ENCODE results near the gene NAXE. TPM values are rescaled to one million over a fixed set of nuclear protein-coding genes. Genes with fewer than 3 reads are reported as not detected.
"Not testable (repeated sequence)": the region's sequence is repeated elsewhere in the genome, so short reads cannot be mapped to it uniquely, and the experiment has no call there.

NAXE gene
- total and polyA plus RNA-seq, 12 donors, result 49.4 to 132 (median 101) TPM

- no peak for DNase-seq
- Histone ChIP-seq H3K9me3 (replicated peaks in 1 of 3) (no peaks in the 10 kb centered on the region), H3K36me3 (replicated peaks in 1 of 2) (no peaks in the 10 kb centered on the region), H3K4me3 (no peak overlapping the region), H3K27me3 (peaks cover 43% of the 10 kb centered on the region), H3K4me1 (replicated peaks in 1 of 2) (peaks cover 0 to 23% of the 10 kb centered on the region in 2 donors), H3K27ac (no peak overlapping the region)
- peak in 2 of 6 experiments; percentile 20 to 48 for TF ChIP-seq CTCF (IDR thresholded peaks at IDR 0.05)
- TF ChIP-seq POLR2A (IDR thresholded peaks at IDR 0.05), result no peak
- intact Hi-C loops (cut with DNase I), result loop anchor here in 1 of 2 donors (2.0 kb wide), 1 partner anchor 31 kb away; no protein-coding TSS in a partner anchor
- 41 to 43% (median 42%) methylated on average over 4 of the region's 4 CpGs for WGBS, 4 donors
These were observed 34.5 kb downstream of the NAXE start for GRCh38 chr1:156626079-156626438.

GRCh38 chr1:156627313-156627880, 35.8 kb downstream of the NAXE start:
- Histone ChIP-seq H3K4me1 (replicated peaks in 1 of 2) (peaks cover 0 to 23% of the 10 kb centered on the region in 2 donors), H3K27me3 (peaks cover 55% of the 10 kb centered on the region), H3K9me3 (replicated peaks in 1 of 3) (no peaks in the 10 kb centered on the region), H3K36me3 (replicated peaks in 1 of 2) (no peaks in the 10 kb centered on the region), H3K27ac (no peak overlapping the region), H3K4me3 (no peak overlapping the region)
- WGBS, 4 donors, result 70 to 85% (median 75%) methylated on average over 2 of the region's 2 CpGs
- intact Hi-C loops (cut with DNase I), result loop anchor here in 1 of 2 donors (2.0 kb wide), 1 partner anchor 29 kb away; no protein-coding TSS in a partner anchor
- TF ChIP-seq POLR2A (IDR thresholded peaks at IDR 0.05), result no peak
- peak; percentile 38 to 67 (median 64) for TF ChIP-seq CTCF (IDR thresholded peaks at IDR 0.05)
- peak in 5 of 7 donors; percentile 30 to 80 (median 54) for DNase-seq

- DNase-seq, result no peak
- peaks cover 49% of the 10 kb centered on the region for H3K27me3 ChIP-seq
- H3K36me3 ChIP-seq (replicated peaks in 1 of 2), result no peaks in the 10 kb centered on the region
- no peak overlapping the region for H3K27ac ChIP-seq
- H3K4me1 ChIP-seq (replicated peaks in 1 of 2), result peaks cover 0 to 11% of the 10 kb centered on the region in 2 donors
- no peak overlapping the region for H3K4me3 ChIP-seq
- TF ChIP-seq CTCF (IDR thresholded peaks at IDR 0.05) (no peak), POLR2A (IDR thresholded peaks at IDR 0.05) (no peak)
- intact Hi-C loops (cut with DNase I), result no loop called here
- WGBS, 4 donors, result 71 to 88% (median 80%) methylated on average over 8 of the region's 8 CpGs
- no peaks in the 10 kb centered on the region for H3K9me3 ChIP-seq (replicated peaks in 1 of 3)
These were observed 38.4 kb downstream of the NAXE start for GRCh38 chr1:156629823-156630449.

- H3K27ac ChIP-seq; H3K4me1 ChIP-seq (replicated peaks in 1 of 2); H3K36me3 ChIP-seq (replicated peaks in 1 of 2); H3K9me3 ChIP-seq (replicated peaks in 1 of 3); H3K4me3 ChIP-seq; DNase-seq; intact Hi-C loops (cut with DNase I): not testable (repeated sequence)
- peaks cover 45% of the 10 kb centered on the region for H3K27me3 ChIP-seq
- 48 to 58% (median 53%) methylated on average over 9 of the region's 9 CpGs for WGBS, 4 donors
These were observed 39.6 kb downstream of the NAXE start for GRCh38 chr1:156631152-156631551.

- intact Hi-C loops (cut with DNase I), result no loop called here
- Histone ChIP-seq H3K4me1 (replicated peaks in 1 of 2) (no peaks in the 10 kb centered on the region), H3K36me3 (replicated peaks in 1 of 2) (no peaks in the 10 kb centered on the region), H3K27me3 (peaks cover 47% of the 10 kb centered on the region), H3K27ac (no peak overlapping the region), H3K4me3 (no peak overlapping the region), H3K9me3 (replicated peaks in 1 of 3) (no peaks in the 10 kb centered on the region)
- WGBS, 4 donors, result 46 to 70% (median 55%) methylated on average over 3 of the region's 3 CpGs
- no peak for DNase-seq
- TF ChIP-seq POLR2A (IDR thresholded peaks at IDR 0.05), result no peak
- TF ChIP-seq CTCF (IDR thresholded peaks at IDR 0.05), result no peak
These were observed 40.8 kb downstream of the NAXE start for GRCh38 chr1:156632355-156632754.
